Ovary (tissue), 9 donors: ENCODE results near the gene DDR2. TPM values are rescaled to one million over a fixed set of nuclear protein-coding genes. Genes with fewer than 3 reads are reported as not detected.

ENCODE experiments used
- DNase-seq, 5 donors: peaks; one replicate each; pipeline ENCODE4 v3.0.0-alpha.2; 2019 to 2020
- H3K27ac ChIP-seq, 2 donors: fragments of 200-600 bp; one replicate each; pipeline versions ENCODE4 v1.5.1 to v1.8.0; 2019 to 2022
- H3K27me3 ChIP-seq: fragments of 200-600 bp; one replicate; pipeline ENCODE4 v1.8.0; 2022
- H3K36me3 ChIP-seq: fragments of 200-600 bp; sonication (generic); one replicate; pipeline ENCODE4 v1.5.1; 2019
- H3K4me1 ChIP-seq: one replicate; pipeline ENCODE4 v1.8.1; 2013; ENCODE audit warnings: mild to moderate bottlenecking, moderate library complexity; ENCODE audit not compliant: insufficient read depth
- H3K4me3 ChIP-seq: fragments of 200-600 bp; sonication (generic); one replicate; pipeline ENCODE4 v1.5.1; 2017
- H3K9me3 ChIP-seq, 2 donors: fragments of 200-600 bp in 1 of 2; sonication (generic) in 1 of 2; one replicate each; pipeline versions ENCODE4 v1.5.1 to v1.8.1; 2013 to 2019; ENCODE audit warnings: mild to moderate bottlenecking in 1 of 2, moderate library complexity in 1 of 2
- CTCF ChIP-seq, 3 donors: fragments of 450-650 bp in 2 of 3; fragments of 200-600 bp in 1 of 3; IDR thresholded peaks; one replicate each; pipeline versions ENCODE4 v1.5.1 to v1.8.0; 2016 to 2022; ENCODE audit warnings: antibody characterized with exemption in 3 of 3, mild to moderate bottlenecking in 1 of 3
- EP300 ChIP-seq: sonication (generic); formaldehyde crosslinking; IDR thresholded peaks from one replicate; pipeline ENCODE4 v1.6.1; 2017; ENCODE audit warnings: antibody characterized with exemption
- POLR2A ChIP-seq: fragments of 450-650 bp; IDR thresholded peaks from one replicate; pipeline ENCODE4 v1.6.1; 2017; ENCODE audit warnings: antibody characterized with exemption, mild to moderate bottlenecking, moderate library complexity
- WGBS, 3 donors: extraction: QIAGEN DNeasy Blood & Tissue Kit in 1 of 3; methylation state at CpG; one replicate each; pipeline versions ENCODE4 v1.1.5 to v1.1.7; 2013 to 2017; 5-methylcytosine and 5-hydroxymethylcytosine counted together
- intact Hi-C, 4 donors: fragments of 100-400 bp; cut with DNase I; formaldehyde crosslinking; loops; one replicate each; pipeline versions ENCODE4 v1.11.0 to v1.15.1; 2022 to 2023
- polyA plus RNA-seq, 2 donors: library from polyadenylated mRNA; stranded (reverse); fragments of 200-250 nt in 1 of 2; fragments of 350-450 nt in 1 of 2; fragmentation: Illumina TruSeq in 1 of 2; extraction: RNeasy Lipid Tissue Mini Kit (QIAGEN cat#74804) in 1 of 2; gene quantifications; one replicate each; pipeline ENCODE4 v1.2.3, GENCODE V29; 2013 to 2014
- total RNA-seq, 7 donors: library from RNA; depleted of rRNA in 2 of 7; stranded (reverse); fragments of >200 nt in 2 of 7; fragmentation: NEBNext Ultra II Directional in 3 of 7; extraction: Animal tissue kit (Norgen Biotek cat#: 25700) in 3 of 7; gene quantifications; one replicate each; pipeline versions ENCODE4 v1.1.0 to v1.2.4, GENCODE V29; 2016 to 2023
- donor health status: DM: no; HTN: no; CAD: no; lungs with moderate emphysema.
- donor health status: DM: no; HTN: no; CAD: no.
- donor health status: Bipolar disorder and iron deficiency.
- donor health status: DM: yes; HTN: yes; CAD: no.
- donor health status: DM: no; HTN: no; CAD: no.
- donor health status: DM: yes; HTN: yes; CAD: no.

The DDR2 gene
- total and polyA plus RNA-seq, 9 donors, result 25.6 to 143 (median 79.0) TPM

- TF ChIP-seq CTCF (IDR thresholded peaks at IDR 0.05) (no peak), POLR2A (no peak), EP300 (no peak)
- peak in 1 of 5 donors; percentile 51 for DNase-seq
- WGBS, 3 donors, result 46 to 64% (median 48%) methylated on average over 11 of the region's 11 CpGs
- Histone ChIP-seq H3K27ac (peak overlapping the region in 1 of 2 donors; percentile 35), H3K36me3 (no peaks in the 10 kb centered on the region), H3K27me3 (no peaks in the 10 kb centered on the region), H3K9me3 (no peaks in the 10 kb centered on the region), H3K4me3 (no peak overlapping the region), H3K4me1 (peaks cover 35% of the 10 kb centered on the region)
- intact Hi-C loops, result no loop called here
Observed at GRCh38 chr1:162704673-162705424, 72.6 kb downstream of the DDR2 start.

- Histone ChIP-seq H3K4me1 (peaks cover 34% of the 10 kb centered on the region), H3K27me3 (no peaks in the 10 kb centered on the region), H3K9me3 (no peaks in the 10 kb centered on the region), H3K4me3 (no peak overlapping the region), H3K27ac (no peak overlapping the region), H3K36me3 (no peaks in the 10 kb centered on the region)
- TF ChIP-seq CTCF (IDR thresholded peaks at IDR 0.05) (no peak), EP300 (no peak), POLR2A (no peak)
- intact Hi-C loops, result no loop called here
- WGBS, 3 donors, result 43 to 60% (median 50%) methylated on average over 2 of the region's 2 CpGs
- DNase-seq, result no peak
Observed at GRCh38 chr1:162706003-162706402, 73.7 kb downstream of the DDR2 start.

- TF ChIP-seq POLR2A, result no peak
- TF ChIP-seq CTCF (IDR thresholded peaks at IDR 0.05), result no peak
- no peak for TF ChIP-seq EP300
- 96 to 97% (median 97%) methylated on average over 3 of the region's 3 CpGs for WGBS, 3 donors
- no peaks in the 10 kb centered on the region for H3K27me3 ChIP-seq
- H3K9me3 ChIP-seq, result no peaks in the 10 kb centered on the region
- no peak overlapping the region for H3K4me3 ChIP-seq
- no peak for DNase-seq
- H3K36me3 ChIP-seq, result no peaks in the 10 kb centered on the region
- no peak overlapping the region for H3K27ac ChIP-seq
- H3K4me1 ChIP-seq, result peaks cover 29% of the 10 kb centered on the region
- intact Hi-C loops, result no loop called here
Observed at GRCh38 chr1:162706606-162707005, 74.3 kb downstream of the DDR2 start.

GRCh38 chr1:162708286-162708685, 76.0 kb downstream of the DDR2 start:
- no peak overlapping the region for H3K27ac ChIP-seq
- H3K4me1 ChIP-seq, result peaks cover 39% of the 10 kb centered on the region
- intact Hi-C loops, result loop anchor here in 1 of 4 donors (2.0 kb wide), 1 partner anchor 33 kb away; no protein-coding TSS in a partner anchor

More at GRCh38 chr1:162708286-162708685, 76.0 kb downstream of the DDR2 start:
- WGBS, 3 donors, result 79 to 98% (median 95%) methylated on average over 3 of the region's 3 CpGs
- no peak for DNase-seq
- Histone ChIP-seq H3K4me3 (no peak overlapping the region), H3K9me3 (no peaks in the 10 kb centered on the region), H3K27me3 (no peaks in the 10 kb centered on the region), H3K36me3 (no peaks in the 10 kb centered on the region)
- no peak for TF ChIP-seq POLR2A
- TF ChIP-seq CTCF (IDR thresholded peaks at IDR 0.05), result no peak
- TF ChIP-seq EP300, result no peak
